Stimulated activated CD8-positive, alpha-beta memory T cell treated with anti-CD3 and anti-CD28 coated beads, Interleukin-4, amount 100 ng/mL, for 4 hours (primary cell): ENCODE data around the gene GLT8D2.

Experiments
- DNase-seq, 2 donors: peaks; one replicate each; pipeline ENCODE4 v3.0.0-alpha.2; 2020; ENCODE audit warnings: low read depth in 2 of 2, low spot score in 1 of 2

The GLT8D2 gene

GRCh38 chr12:104049903-104050356 is at the start of gene GLT8D2:
Gene GLT8D2, minus strand, starts transcription at chr12:104050187. Its CDS starts 30,539 bp downstream, at chr12:104019648.
- DNase-seq, result no peak

- DNase-seq, result no peak
Measured at GRCh38 chr12:104097954-104098353, 48.0 kb upstream of the GLT8D2 start.

- no peak for DNase-seq
Measured at GRCh38 chr12:104095289-104095688, 45.3 kb upstream of the GLT8D2 start.

- DNase-seq, result no peak
Measured at GRCh38 chr12:104094284-104094683, 44.3 kb upstream of the GLT8D2 start.

GRCh38 chr12:104091136-104091535 is 41.1 kb upstream of the GLT8D2 start:
- no peak for DNase-seq

GRCh38 chr12:104090685-104091084 is 40.7 kb upstream of the GLT8D2 start:
- no peak for DNase-seq

GRCh38 chr12:104083769-104084475 is 33.9 kb upstream of the GLT8D2 start:
- no peak for DNase-seq

- DNase-seq, result no peak
Measured at GRCh38 chr12:104080764-104081163, 30.8 kb upstream of the GLT8D2 start.

GRCh38 chr12:104079024-104079423 is 29.0 kb upstream of the GLT8D2 start:
- DNase-seq, result no peak

- no peak for DNase-seq
Measured at GRCh38 chr12:104073699-104074098, 23.7 kb upstream of the GLT8D2 start.

- DNase-seq, result no peak
Measured at GRCh38 chr12:104072099-104072498, 22.1 kb upstream of the GLT8D2 start.

GRCh38 chr12:104064842-104065427 is 14.9 kb upstream of the GLT8D2 start:
- DNase-seq, result no peak

- DNase-seq, result peak; percentile 76 to 85
Measured at GRCh38 chr12:104064031-104064841, 14.2 kb upstream of the GLT8D2 start, which contains the start of gene HCFC2. Gene HCFC2, plus strand, starts transcription at chr12:104064531. Its CDS starts 30 bp downstream, at chr12:104064561.

- no peak for DNase-seq
Measured at GRCh38 chr12:104063712-104064030, 13.7 kb upstream of the GLT8D2 start.

GRCh38 chr12:104060791-104061190 is 10.8 kb upstream of the GLT8D2 start:
- DNase-seq, result no peak

- DNase-seq, result no peak
Measured at GRCh38 chr12:104059963-104060362, 10.0 kb upstream of the GLT8D2 start.

- no peak for DNase-seq
Measured at GRCh38 chr12:104058802-104059201, 8.8 kb upstream of the GLT8D2 start.

- DNase-seq, result no peak
Measured at GRCh38 chr12:104057771-104058197, 7.8 kb upstream of the GLT8D2 start.

- no peak for DNase-seq
Measured at GRCh38 chr12:104056419-104056972, 6.5 kb upstream of the GLT8D2 start.

- DNase-seq, result no peak
Measured at GRCh38 chr12:104055686-104056388, 5.8 kb upstream of the GLT8D2 start.
